Stimulated activated CD8-positive, alpha-beta memory T cell treated with anti-CD3 and anti-CD28 coated beads, Interleukin-7, amount 100 ng/mL, for 48 hours (primary cell): ENCODE results near the gene GOLGA8M.
"Not testable (repeated sequence)": the region's sequence is repeated elsewhere in the genome, so short reads cannot be mapped to it uniquely, and the experiment has no call there.

Experiments
- DNase-seq, 2 donors: peaks; one replicate each; pipeline ENCODE4 v3.0.0-alpha.2; 2020; ENCODE audit warnings: low read depth in 1 of 2; ENCODE audit errors: extremely low read depth in 1 of 2

The GOLGA8M gene

DNA sequence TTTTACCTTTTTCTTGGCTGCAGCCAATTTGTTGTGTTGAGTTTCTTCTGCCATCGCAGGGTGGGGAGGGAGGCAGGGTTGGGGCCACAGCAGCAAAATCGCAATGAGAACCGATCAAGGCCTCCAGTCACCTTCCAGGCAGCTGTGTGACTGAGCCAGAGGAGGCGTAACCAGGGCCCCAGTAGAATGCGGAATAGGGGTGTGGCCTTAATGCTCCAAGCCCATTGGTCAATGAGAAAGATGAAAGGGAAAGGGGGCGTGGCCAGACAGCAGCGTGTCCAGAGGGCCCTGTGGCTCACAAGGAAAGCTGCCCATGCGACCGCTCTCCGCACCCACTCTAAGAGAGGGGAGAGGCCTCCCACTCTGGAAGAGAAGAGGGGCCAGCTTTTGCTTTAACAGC is at the start of gene GOLGA8M:
TSS of gene GOLGA8M (minus strand) at position 152 of the 400 bp plus-strand sequence. CDS start at position 54, 98 bp downstream.
- not testable (repeated sequence) for DNase-seq

- DNase-seq = not testable (repeated sequence)
Measured at GRCh38 chr15:28742890-28743289, 30.7 kb upstream of the GOLGA8M start.

DNA sequence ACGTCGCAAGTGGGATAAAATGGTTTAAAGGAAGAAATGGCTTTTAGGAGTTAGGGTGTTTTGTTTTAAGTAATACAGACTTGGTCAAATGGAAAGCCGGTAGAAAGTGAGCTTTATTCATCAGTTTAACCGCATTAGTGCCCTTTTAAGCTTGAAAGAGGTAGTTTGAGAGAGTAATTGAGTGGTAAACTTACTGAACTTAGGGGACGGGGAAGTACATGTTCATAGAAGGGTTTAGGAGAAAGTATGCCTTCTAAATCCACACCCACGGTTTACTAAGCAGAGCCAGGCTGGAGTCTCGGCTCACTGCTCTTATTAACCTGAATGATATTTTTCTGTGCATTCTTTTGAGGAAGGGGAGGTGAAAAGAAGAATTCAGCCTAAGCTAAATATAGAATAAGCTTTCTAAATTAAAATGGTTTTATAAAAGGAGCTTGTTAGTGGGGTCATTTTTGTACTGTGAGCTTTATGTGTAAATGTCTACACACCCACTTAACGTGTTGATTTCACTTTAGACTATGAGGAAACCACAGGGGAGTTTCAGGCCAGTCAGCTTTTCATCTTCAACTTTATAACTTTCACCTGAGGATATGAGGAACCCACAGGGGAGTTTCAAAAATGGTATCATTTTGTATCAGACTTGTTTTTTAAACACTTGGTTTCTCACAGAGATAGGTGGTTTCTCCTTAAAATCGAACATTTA is 26.5 kb upstream of the GOLGA8M start:
- DNase-seq = not testable (repeated sequence)

- not testable (repeated sequence) for DNase-seq
Measured at GRCh38 chr15:28738200-28738561, 26.0 kb upstream of the GOLGA8M start.

GRCh38 chr15:28737521-28738199 is 25.4 kb upstream of the GOLGA8M start:
- DNase-seq = not testable (repeated sequence)

GRCh38 chr15:28728061-28728460 is 15.8 kb upstream of the GOLGA8M start:
- not testable (repeated sequence) for DNase-seq

DNA sequence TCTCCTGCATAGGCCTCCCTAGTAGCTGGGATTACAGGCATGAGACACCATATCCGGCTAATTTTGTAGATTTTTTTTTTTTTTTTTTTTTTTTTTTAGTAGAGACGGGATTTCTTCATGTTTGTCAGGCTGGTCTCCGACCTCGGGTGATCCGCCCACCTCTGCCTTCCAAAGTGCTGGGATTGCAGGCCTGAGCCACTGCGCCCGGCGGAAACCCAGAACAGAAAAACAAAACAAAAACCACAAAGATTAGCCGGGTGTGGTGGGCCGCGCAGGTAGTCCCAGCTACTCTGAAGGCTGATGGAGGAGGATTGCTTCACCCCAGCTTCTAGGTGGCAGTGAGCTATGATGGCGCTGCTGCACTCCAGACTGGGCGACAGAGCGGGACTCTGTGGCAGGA is 14.8 kb upstream of the GOLGA8M start:
- not testable (repeated sequence) for DNase-seq

- no peak for DNase-seq
Measured at GRCh38 chr15:28726102-28726501, 13.9 kb upstream of the GOLGA8M start.

GRCh38 chr15:28725556-28725955 is 13.3 kb upstream of the GOLGA8M start:
- no peak for DNase-seq

- not testable (repeated sequence) for DNase-seq
Measured at GRCh38 chr15:28723986-28724385, 11.8 kb upstream of the GOLGA8M start.

- not testable (repeated sequence) for DNase-seq
Measured at GRCh38 chr15:28719626-28720025, 7.4 kb upstream of the GOLGA8M start.

GRCh38 chr15:28718576-28718975 is 6.4 kb upstream of the GOLGA8M start:
- not testable (repeated sequence) for DNase-seq

DNA sequence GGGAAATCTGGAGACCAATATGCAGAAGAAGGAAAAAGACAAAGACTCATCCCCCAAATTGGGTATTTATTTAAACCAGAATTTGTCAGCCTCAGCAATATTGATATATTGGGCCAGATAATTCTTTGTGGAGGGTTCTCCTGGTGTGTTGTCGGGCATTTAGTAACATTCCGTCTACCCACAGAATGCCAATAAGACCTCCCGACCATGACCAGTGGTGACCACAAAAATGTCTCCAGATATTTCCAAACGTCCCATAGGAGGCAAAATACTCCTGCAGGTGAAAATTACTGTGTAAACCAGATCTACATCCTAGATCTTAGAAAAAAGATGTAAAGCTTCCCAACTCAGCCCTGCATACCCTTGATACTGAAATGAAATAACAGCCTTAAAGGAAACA is 2.0 kb upstream of the GOLGA8M start:
- not testable (repeated sequence) for DNase-seq

- not testable (repeated sequence) for DNase-seq
Measured at GRCh38 chr15:28703927-28704326, 8.3 kb downstream of the GOLGA8M start.

DNA sequence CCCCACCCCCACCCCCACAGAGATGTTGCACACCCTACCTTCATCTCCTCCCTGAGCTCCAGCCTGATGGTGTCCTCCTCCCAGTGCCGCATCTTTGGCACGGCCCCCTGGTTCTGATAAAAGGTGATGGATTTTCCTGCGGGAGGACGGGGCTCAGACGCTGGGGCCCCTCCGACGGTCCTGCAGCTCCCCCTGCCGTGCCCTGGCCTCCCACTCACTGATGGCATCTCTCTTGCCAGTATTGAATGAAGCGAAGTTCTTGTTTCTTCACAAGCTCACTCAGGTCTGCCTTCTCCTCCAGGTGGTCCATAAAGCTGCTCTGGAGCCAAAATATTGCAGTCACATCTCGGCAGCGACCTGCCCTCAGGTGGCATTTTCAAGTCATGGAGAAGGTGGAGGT is 9.8 kb downstream of the GOLGA8M start:
- DNase-seq = not testable (repeated sequence)

GRCh38 chr15:28694006-28694751 is 18.0 kb downstream of the GOLGA8M start:
- not testable (repeated sequence) for DNase-seq

GRCh38 chr15:28693021-28693420 is 19.2 kb downstream of the GOLGA8M start:
- DNase-seq = not testable (repeated sequence)

DNA sequence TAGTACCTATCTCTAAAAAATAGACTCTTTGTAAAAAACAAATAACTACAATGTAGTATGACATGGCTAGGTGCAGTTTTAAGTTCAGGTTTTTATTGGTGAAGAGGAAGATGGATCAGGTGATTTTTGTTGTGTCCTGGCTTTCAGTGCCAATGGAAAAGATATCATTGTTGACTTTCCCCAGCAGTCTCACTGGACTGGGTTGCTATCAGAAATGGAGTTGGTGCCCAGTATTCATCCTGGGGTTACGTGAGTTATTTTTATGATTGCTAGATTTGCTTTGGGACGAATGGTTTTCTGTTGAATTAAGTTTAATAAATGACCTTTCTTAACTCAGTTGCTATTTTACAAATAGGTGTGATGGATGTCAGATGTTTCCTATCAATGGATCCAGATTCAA is 38.7 kb downstream of the GOLGA8M start:
- not testable (repeated sequence) for DNase-seq

DNA sequence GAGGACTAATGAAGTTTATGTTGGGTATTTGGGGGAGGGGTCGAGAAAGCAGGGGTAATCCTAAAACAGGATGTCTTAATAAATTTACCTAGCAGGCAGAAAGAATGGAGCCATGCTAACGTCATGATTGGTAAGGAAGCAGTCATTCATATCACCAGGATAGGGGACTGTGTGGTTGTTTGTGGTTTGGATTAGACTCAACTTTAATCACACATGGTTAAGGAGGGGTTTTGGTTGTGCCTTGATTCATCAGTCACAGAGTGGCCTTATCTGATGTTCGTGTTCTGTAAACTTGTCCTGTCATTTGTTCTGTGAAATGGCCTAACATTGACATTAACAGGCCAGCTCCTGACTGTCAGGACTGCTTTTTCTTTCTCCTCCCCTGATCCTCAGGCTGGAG is 40.1 kb downstream of the GOLGA8M start:
- DNase-seq = not testable (repeated sequence)

- DNase-seq = not testable (repeated sequence)
Measured at GRCh38 chr15:28666402-28666801, 45.8 kb downstream of the GOLGA8M start.

DNA sequence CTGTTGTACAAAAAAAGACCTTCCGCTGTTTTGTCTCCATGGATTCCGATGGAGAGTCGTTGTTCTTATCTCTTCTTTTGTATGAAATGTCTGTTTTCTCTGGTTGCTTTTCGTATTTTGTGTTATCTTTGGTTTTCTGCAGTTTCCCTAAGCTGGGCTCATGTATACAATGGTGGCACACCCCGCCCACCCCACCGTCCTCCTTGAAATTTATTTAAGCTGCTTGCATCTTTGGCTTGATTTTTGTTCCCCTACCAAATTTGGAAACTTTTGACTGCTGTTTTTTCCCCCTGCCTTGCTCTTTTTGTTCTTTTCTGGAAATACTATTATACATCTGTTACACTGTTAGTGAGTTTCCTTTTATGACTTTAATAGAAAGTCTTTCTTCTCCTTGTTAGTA is 47.6 kb downstream of the GOLGA8M start:
- not testable (repeated sequence) for DNase-seq
